Progenitor cell of endocrine pancreas (in vitro differentiated cells): Measurements from ENCODE around the gene PRRC2C. TPM values are rescaled to one million over a fixed set of nuclear protein-coding genes. Genes with fewer than 3 reads are reported as not detected.

Experiments used
- DNase-seq: peaks from one replicate; pipeline ENCODE4 v3.0.0; 2021; ENCODE audit warnings: low spot score; ENCODE audit not compliant: unreplicated experiment
- H3K27ac Mint-ChIP-seq: 2 replicates; pipeline ENCODE4 v1.8.0; 2021; ENCODE audit warnings: mild to moderate bottlenecking, moderate library complexity, mixed read lengths
- H3K27me3 Mint-ChIP-seq: 2 replicates; pipeline ENCODE4 v1.8.0; 2021; ENCODE audit warnings: mixed read lengths
- H3K36me3 Mint-ChIP-seq: 2 replicates; pipeline ENCODE4 v1.8.0; 2022; ENCODE audit warnings: mixed read lengths; ENCODE audit not compliant: insufficient read depth
- H3K4me1 Mint-ChIP-seq: 2 replicates; pipeline ENCODE4 v1.8.0; 2021; ENCODE audit warnings: low read depth, mixed read lengths
- H3K4me3 Mint-ChIP-seq: 2 replicates; pipeline ENCODE4 v1.8.0; 2021; ENCODE audit warnings: low read depth, mild to moderate bottlenecking, moderate library complexity, mixed read lengths
- H3K9me3 Mint-ChIP-seq: 2 replicates; pipeline ENCODE4 v1.8.0; 2021; ENCODE audit warnings: low read depth, mixed read lengths
- total RNA-seq: library from RNA; stranded (reverse); gene quantifications from 2 replicates; pipeline ENCODE4 v1.2.1, GENCODE V29; 2021
- TF ChIP-seq, protein P1 (sequence below): fragments of 200-600 bp; sonication (generic); IDR thresholded peaks from one replicate; pipeline ENCODE4 v1.5.0; 2021; ENCODE audit warnings: antibody characterized with exemption, mild to moderate bottlenecking; ENCODE audit not compliant: unreplicated experiment

Gene PRRC2C
- total RNA-seq, 1 donor from 2014 or later, result 213 TPM

DNA sequence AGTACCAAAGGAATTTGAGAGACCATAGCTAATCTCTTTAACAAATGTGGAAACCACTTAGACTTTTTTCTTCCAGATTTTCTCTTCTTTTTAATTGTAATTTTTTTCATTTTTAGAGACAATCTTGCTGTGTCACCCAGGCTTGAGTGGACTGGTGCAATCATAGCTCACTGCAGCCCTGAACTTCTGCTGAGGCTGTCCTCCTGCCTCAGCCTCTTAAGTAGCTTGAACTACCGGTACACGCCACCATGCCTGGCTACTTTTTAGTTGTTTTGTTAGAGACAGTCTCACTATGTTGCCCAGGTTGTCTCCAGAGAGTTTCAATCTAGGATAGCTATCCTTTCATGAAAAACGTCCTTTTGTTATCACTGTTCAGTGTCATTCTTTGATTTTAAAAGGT lies 15.0 kb downstream of the PRRC2C start:
- no peaks in the 10 kb centered on the region for H3K9me3 Mint-ChIP-seq
- H3K36me3 Mint-ChIP-seq, result peaks cover 5% of the 10 kb centered on the region
- peaks cover 18% of the 10 kb centered on the region for H3K4me1 Mint-ChIP-seq
- no peak for DNase-seq
- no peak overlapping the region for H3K4me3 Mint-ChIP-seq
- no peak overlapping the region for H3K27ac Mint-ChIP-seq
- TF ChIP-seq, protein P1, sequence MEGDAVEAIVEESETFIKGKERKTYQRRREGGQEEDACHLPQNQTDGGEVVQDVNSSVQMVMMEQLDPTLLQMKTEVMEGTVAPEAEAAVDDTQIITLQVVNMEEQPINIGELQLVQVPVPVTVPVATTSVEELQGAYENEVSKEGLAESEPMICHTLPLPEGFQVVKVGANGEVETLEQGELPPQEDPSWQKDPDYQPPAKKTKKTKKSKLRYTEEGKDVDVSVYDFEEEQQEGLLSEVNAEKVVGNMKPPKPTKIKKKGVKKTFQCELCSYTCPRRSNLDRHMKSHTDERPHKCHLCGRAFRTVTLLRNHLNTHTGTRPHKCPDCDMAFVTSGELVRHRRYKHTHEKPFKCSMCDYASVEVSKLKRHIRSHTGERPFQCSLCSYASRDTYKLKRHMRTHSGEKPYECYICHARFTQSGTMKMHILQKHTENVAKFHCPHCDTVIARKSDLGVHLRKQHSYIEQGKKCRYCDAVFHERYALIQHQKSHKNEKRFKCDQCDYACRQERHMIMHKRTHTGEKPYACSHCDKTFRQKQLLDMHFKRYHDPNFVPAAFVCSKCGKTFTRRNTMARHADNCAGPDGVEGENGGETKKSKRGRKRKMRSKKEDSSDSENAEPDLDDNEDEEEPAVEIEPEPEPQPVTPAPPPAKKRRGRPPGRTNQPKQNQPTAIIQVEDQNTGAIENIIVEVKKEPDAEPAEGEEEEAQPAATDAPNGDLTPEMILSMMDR, result no peak
- H3K27me3 Mint-ChIP-seq, result no peaks in the 10 kb centered on the region

DNA sequence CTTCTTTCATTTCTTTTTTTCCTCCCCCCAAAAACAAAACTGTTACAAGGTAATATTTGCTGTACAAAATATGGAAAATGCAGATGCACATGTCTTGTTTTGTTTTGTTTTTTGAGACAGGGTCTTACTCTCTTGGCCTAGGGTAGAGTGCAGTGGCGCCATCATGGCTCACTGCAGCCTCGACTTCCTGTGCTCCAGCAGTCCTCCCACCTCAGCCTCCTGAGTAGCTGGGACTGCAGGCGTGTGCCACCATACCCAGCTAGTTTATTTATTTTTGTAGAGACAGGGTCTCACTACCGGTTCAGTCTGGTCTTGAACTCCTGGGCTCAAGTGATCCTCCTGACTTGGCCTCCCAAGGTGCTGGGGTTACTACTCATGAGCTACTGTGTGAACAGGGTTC lies 15.5 kb downstream of the PRRC2C start:
- Mint-ChIP-seq H3K36me3 (peaks cover 5% of the 10 kb centered on the region), H3K27me3 (no peaks in the 10 kb centered on the region), H3K9me3 (no peaks in the 10 kb centered on the region), H3K27ac (no peak overlapping the region), H3K4me1 (peaks cover 19% of the 10 kb centered on the region), H3K4me3 (no peak overlapping the region)
- no peak for DNase-seq
- TF ChIP-seq, protein P1, result no peak

DNA sequence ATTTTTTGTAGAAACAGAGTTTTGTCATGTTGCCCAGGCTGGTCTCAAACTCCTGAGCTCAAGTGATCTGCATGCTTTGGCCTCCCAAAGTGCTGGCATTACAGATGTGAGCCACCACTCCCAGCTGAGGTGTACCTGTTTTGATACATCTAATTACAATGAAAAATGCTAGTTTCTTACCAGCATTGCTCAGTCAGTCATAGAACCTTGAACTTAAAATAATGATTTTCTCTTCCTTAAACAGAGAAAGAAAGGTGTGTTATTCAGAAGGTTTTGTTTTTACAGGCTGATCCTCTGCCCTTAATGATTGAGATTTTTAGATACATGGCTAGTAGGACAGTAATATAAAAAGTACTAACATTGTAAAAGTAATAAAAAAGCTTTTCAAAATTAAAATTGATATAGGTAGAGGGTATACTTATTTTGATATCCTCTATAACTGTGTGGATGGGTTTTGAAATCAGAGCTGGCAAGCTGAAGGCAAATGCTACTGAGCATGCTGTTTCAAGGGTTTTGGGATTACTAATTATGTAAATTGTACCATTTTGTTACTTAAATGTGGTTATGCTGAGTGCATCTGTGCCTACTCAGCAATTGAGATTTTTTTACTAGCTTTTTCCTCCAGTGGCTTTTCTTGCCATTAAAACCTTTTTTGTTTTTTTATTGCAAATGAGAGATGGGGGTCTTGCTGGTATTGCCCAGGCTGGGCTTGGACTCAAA lies 16.1 kb downstream of the PRRC2C start:
- Mint-ChIP-seq H3K36me3 (peaks cover 5% of the 10 kb centered on the region), H3K4me1 (peaks cover 25% of the 10 kb centered on the region), H3K27ac (no peak overlapping the region), H3K9me3 (no peaks in the 10 kb centered on the region), H3K4me3 (no peak overlapping the region), H3K27me3 (no peaks in the 10 kb centered on the region)
- no peak for DNase-seq
- TF ChIP-seq, protein P1, result no peak

GRCh38 chr1:171506525-171507304 lies 21.4 kb downstream of the PRRC2C start:
- TF ChIP-seq, protein P1, result no peak
- peaks cover 31% of the 10 kb centered on the region for H3K4me1 Mint-ChIP-seq
- no peaks in the 10 kb centered on the region for H3K27me3 Mint-ChIP-seq
- H3K36me3 Mint-ChIP-seq, result peaks cover 2% of the 10 kb centered on the region
- H3K4me3 Mint-ChIP-seq, result no peak overlapping the region
- DNase-seq, result no peak
- H3K9me3 Mint-ChIP-seq, result no peaks in the 10 kb centered on the region
- peak overlapping the region; percentile 60 for H3K27ac Mint-ChIP-seq

DNA sequence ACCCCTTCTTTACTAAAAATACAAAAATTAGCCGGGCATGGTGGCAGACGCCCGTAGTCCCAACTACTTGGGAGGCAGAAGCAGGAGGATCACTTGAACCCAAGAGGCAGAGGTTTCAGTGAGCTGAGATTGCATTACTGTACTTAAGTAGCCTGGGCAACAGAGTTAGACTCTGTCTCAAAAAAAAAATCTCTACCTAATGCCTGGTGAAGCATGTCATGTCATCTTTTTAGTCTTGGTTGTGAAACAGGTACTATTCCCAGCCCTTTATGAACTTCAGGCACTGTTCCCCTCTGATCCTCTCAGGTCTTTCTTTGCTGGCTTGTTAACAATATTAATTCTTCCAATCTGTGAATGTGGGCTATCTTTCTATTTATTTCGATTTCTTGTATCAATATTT lies 22.1 kb downstream of the PRRC2C start:
- TF ChIP-seq, protein P1, result no peak

More for the DNA sequence above, 22.1 kb downstream of the PRRC2C start:
- Mint-ChIP-seq H3K4me1 (peaks cover 31% of the 10 kb centered on the region), H3K9me3 (no peaks in the 10 kb centered on the region), H3K36me3 (peaks cover 2% of the 10 kb centered on the region), H3K4me3 (no peak overlapping the region), H3K27me3 (no peaks in the 10 kb centered on the region), H3K27ac (peak overlapping the region; percentile 58)
- DNase-seq, result no peak
